CD14-positive monocyte (primary cell): ENCODE results near the gene RASEF. TPM values are rescaled to one million over a fixed set of nuclear protein-coding genes. Genes with fewer than 3 reads are reported as not detected.

Source experiments
- DNase-seq, 3 donors: peaks; one replicate each; pipeline ENCODE4 v3.0.0-alpha.2; 2011 to 2022
- H2AFZ ChIP-seq: 2 replicates; pipeline ENCODE4 v1.6.0; 2012; ENCODE audit warnings: mild to moderate bottlenecking, low read depth, low read length, inconsistent platforms; ENCODE audit not compliant: insufficient read depth, poor library complexity, severe bottlenecking
- H3K27ac ChIP-seq, 2 donors: 1 replicate in 1 of 2; 2 replicates in 1 of 2; pipeline ENCODE4 v1.5.1; 2012 to 2013; ENCODE audit warnings: low read length in 2 of 2, control low read depth in 1 of 2, inconsistent platforms in 1 of 2, low read depth in 1 of 2, mild to moderate bottlenecking in 1 of 2
- H3K27me3 ChIP-seq, 2 donors: one replicate each; pipeline versions ENCODE4 v1.6.0 to v1.6.1; 2011 to 2013; ENCODE audit warnings: low read length in 2 of 2; ENCODE audit not compliant: control insufficient read depth in 2 of 2, insufficient read depth in 2 of 2
- H3K36me3 ChIP-seq, 2 donors: replicated peaks in 1 of 2; 1 replicate in 1 of 2; 2 replicates in 1 of 2; pipeline versions ENCODE4 v1.5.1 to v1.6.1; 2012 to 2013; ENCODE audit warnings: low read length in 2 of 2, control low read depth in 1 of 2, inconsistent platforms in 1 of 2, mild to moderate bottlenecking in 1 of 2; ENCODE audit not compliant: insufficient read depth in 2 of 2, control insufficient read depth in 1 of 2
- H3K4me1 ChIP-seq, 2 donors: 1 replicate in 1 of 2; 2 replicates in 1 of 2; pipeline versions ENCODE4 v1.5.1 to v1.6.1; 2012 to 2013; ENCODE audit warnings: low read length in 2 of 2, control low read depth in 1 of 2, inconsistent platforms in 1 of 2, mild to moderate bottlenecking in 1 of 2, moderate library complexity in 1 of 2; ENCODE audit not compliant: insufficient read depth in 2 of 2, control insufficient read depth in 1 of 2
- H3K4me2 ChIP-seq: replicated peaks from 2 replicates; pipeline ENCODE3; 2012; ENCODE audit warnings: low read length, moderate library complexity, mild to moderate bottlenecking; ENCODE audit not compliant: poor library complexity, severe bottlenecking; ENCODE audit errors: extremely low read depth
- H3K4me3 ChIP-seq, 3 experiments: fragments of 200-600 bp in 1 of 3; sonication (generic) in 1 of 3; replicated peaks in 1 of 3; 1 replicate in 2 of 3; 2 replicates in 1 of 3; pipeline ENCODE4 v1.5.1; 2011 to 2013; ENCODE audit warnings: low read length in 3 of 3, mild to moderate bottlenecking in 3 of 3, control low read depth in 2 of 3, low read depth in 2 of 3, inconsistent platforms in 1 of 3, moderate library complexity in 1 of 3
- H3K79me2 ChIP-seq: 2 replicates; pipeline ENCODE4 v1.6.0; 2012; ENCODE audit warnings: mild to moderate bottlenecking, control low read depth, inconsistent platforms, low read length, moderate library complexity; ENCODE audit not compliant: insufficient read depth
- H3K9ac ChIP-seq: 2 replicates; pipeline ENCODE4 v1.6.0; 2017; ENCODE audit warnings: low read length, mild to moderate bottlenecking; ENCODE audit not compliant: insufficient read depth, poor library complexity, severe bottlenecking
- H3K9me3 ChIP-seq, 2 donors: replicated peaks in 1 of 2; 1 replicate in 1 of 2; 2 replicates in 1 of 2; pipeline versions ENCODE4 v1.5.1 to v1.6.1; 2012 to 2013; ENCODE audit warnings: low read length in 2 of 2, control low read depth in 1 of 2; ENCODE audit not compliant: control insufficient read depth in 1 of 2, insufficient read depth in 1 of 2
- H4K20me1 ChIP-seq: 2 replicates; pipeline ENCODE4 v1.6.0; 2012; ENCODE audit warnings: mild to moderate bottlenecking, low read length, control low read depth, moderate library complexity; ENCODE audit not compliant: insufficient read depth
- H3K27ac Mint-ChIP-seq, 7 donors: one replicate each; pipeline ENCODE4 v1.8.0; 2020; ENCODE audit warnings: mild to moderate bottlenecking in 7 of 7, mixed read lengths in 7 of 7, moderate library complexity in 6 of 7, inconsistent platforms in 2 of 7
- H3K27me3 Mint-ChIP-seq, 3 donors: one replicate each; pipeline ENCODE4 v1.8.0; 2021 to 2022; ENCODE audit warnings: low read depth in 3 of 3, mild to moderate bottlenecking in 3 of 3, mixed read lengths in 3 of 3, moderate library complexity in 3 of 3, inconsistent platforms in 1 of 3
- H3K36me3 Mint-ChIP-seq, 2 donors: one replicate each; pipeline ENCODE4 v1.8.0; 2020; ENCODE audit warnings: mixed read lengths in 2 of 2, inconsistent platforms in 1 of 2, mild to moderate bottlenecking in 1 of 2
- H3K4me1 Mint-ChIP-seq: one replicate; pipeline ENCODE4 v1.8.0; 2020; ENCODE audit warnings: mild to moderate bottlenecking, mixed read lengths
- H3K4me3 Mint-ChIP-seq, 2 donors: one replicate each; pipeline ENCODE4 v1.8.0; 2020; ENCODE audit warnings: mild to moderate bottlenecking in 2 of 2, mixed read lengths in 2 of 2, moderate library complexity in 1 of 2
- H3K9me3 Mint-ChIP-seq, 7 donors: one replicate each; pipeline ENCODE4 v1.8.0; 2020 to 2022; ENCODE audit warnings: mixed read lengths in 7 of 7, mild to moderate bottlenecking in 6 of 7, moderate library complexity in 6 of 7, inconsistent platforms in 2 of 7
- CTCF ChIP-seq: fragments of 200-600 bp; IDR thresholded peaks from one replicate; pipeline ENCODE4 v1.8.0; 2022; ENCODE audit warnings: antibody characterized with exemption, mild to moderate bottlenecking
- WGBS: methylation state at CpG from one replicate; pipeline ENCODE4 v1.1.5; 2013; ENCODE audit warnings: missing lambda C conversion rate; ENCODE audit not compliant: insufficient coverage; 5-methylcytosine and 5-hydroxymethylcytosine counted together
- intact Hi-C, 2 donors: fragments of 100-400 bp; cut with micrococcal nuclease; formaldehyde crosslinking; loops; one replicate each; pipeline versions ENCODE4 v1.15.0 to v1.15.1; 2023
- polyA plus RNA-seq, 3 donors: library from polyadenylated mRNA; depleted of rRNA in 1 of 3; unstranded in 2 of 3; stranded (reverse) in 1 of 3; fragments of 300-500 nt in 2 of 3; fragments of >200 nt in 1 of 3; fragmentation: Illumina TruSeq in 2 of 3; gene quantifications; 1 replicate in 2 of 3; 2 replicates in 1 of 3; pipeline ENCODE4 v1.2.3, GENCODE V29; 2012 to 2021

The RASEF gene
- polyA plus RNA-seq, 3 donors: not detected

- no peaks in the 10 kb centered on the region for H3K36me3 Mint-ChIP-seq
- Histone ChIP-seq H4K20me1 (no peaks in the 10 kb centered on the region), H3K9me3 (no peaks in the 10 kb centered on the region), H3K79me2 (no peaks in the 10 kb centered on the region), H3K4me1 (no peaks in the 10 kb centered on the region), H2AFZ (no peak overlapping the region), H3K4me3 (no peak overlapping the region), H3K27ac (no peak overlapping the region), H3K4me2 (no peak overlapping the region), H3K36me3 (no peaks in the 10 kb centered on the region), H3K9ac (no peak overlapping the region), H3K27me3 (no peaks in the 10 kb centered on the region)
- H3K4me3 Mint-ChIP-seq: no peak overlapping the region
- no peak for TF ChIP-seq CTCF
- DNase-seq: no peak
- no peak overlapping the region for H3K27ac Mint-ChIP-seq
- WGBS: 97% methylated on average over 3 of the region's 5 CpGs
- no peaks in the 10 kb centered on the region for H3K4me1 Mint-ChIP-seq
- peaks cover 0 to 3% (median 1%) of the 10 kb centered on the region in 3 donors for H3K27me3 Mint-ChIP-seq
- intact Hi-C loops: no loop called here
- H3K9me3 Mint-ChIP-seq: peaks cover 1 to 7% (median 5%) of the 10 kb centered on the region in 7 donors
Observed at GRCh38 chr9:83027153-83027891, 35.6 kb downstream of the RASEF start.

GRCh38 chr9:83024506-83025125, 38.3 kb downstream of the RASEF start:
- H3K9me3 ChIP-seq: no peaks in the 10 kb centered on the region
- H4K20me1 ChIP-seq: no peaks in the 10 kb centered on the region
- no peaks in the 10 kb centered on the region for H3K27me3 ChIP-seq
- no peak overlapping the region for H3K4me2 ChIP-seq
- H3K9ac ChIP-seq: no peak overlapping the region
- 91% methylated on average over 3 of the region's 7 CpGs for WGBS
- no peaks in the 10 kb centered on the region for H3K4me1 ChIP-seq
- intact Hi-C loops: no loop called here
- H3K79me2 ChIP-seq: no peaks in the 10 kb centered on the region
- no peak for DNase-seq
- H3K36me3 Mint-ChIP-seq: no peaks in the 10 kb centered on the region
- no peaks in the 10 kb centered on the region for H3K4me1 Mint-ChIP-seq
- H3K27me3 Mint-ChIP-seq: peaks cover 2 to 4% (median 3%) of the 10 kb centered on the region in 3 donors
- peaks cover 1 to 6% (median 3%) of the 10 kb centered on the region in 7 donors for H3K9me3 Mint-ChIP-seq
- H3K36me3 ChIP-seq: no peaks in the 10 kb centered on the region
- TF ChIP-seq CTCF: no peak
- no peak overlapping the region for H3K27ac ChIP-seq
- H3K4me3 Mint-ChIP-seq: no peak overlapping the region
- H3K4me3 ChIP-seq: no peak overlapping the region
- no peak overlapping the region for H2AFZ ChIP-seq
- no peak overlapping the region for H3K27ac Mint-ChIP-seq
